DOHH2 (cell line): Measurements from ENCODE around the gene COL23A1.

Experiments used
- CTCF ChIP-seq: fragments of 200-600 bp; sonication (generic); IDR thresholded peaks from one replicate; pipeline ENCODE4 v1.5.1; 2014; ENCODE audit warnings: antibody characterized with exemption, mild to moderate bottlenecking, low read depth, low read length; ENCODE audit not compliant: poor library complexity, severe bottlenecking
- EZH2phosphoT487 ChIP-seq: fragments of 200-600 bp; sonication (generic); IDR thresholded peaks from 2 replicates; pipeline ENCODE4 v1.6.1; 2017; ENCODE audit warnings: borderline replicate concordance, mild to moderate bottlenecking, antibody characterized with exemption, low read length, moderate library complexity, mixed read lengths

- no peak for TF ChIP-seq CTCF
- TF ChIP-seq EZH2phosphoT487, result no peak
These were observed 41.4 kb downstream of the COL23A1 start for GRCh38 chr5:178548746-178549145.
